ENCODE measurements around the gene MLPH.

The MLPH gene

DNA sequence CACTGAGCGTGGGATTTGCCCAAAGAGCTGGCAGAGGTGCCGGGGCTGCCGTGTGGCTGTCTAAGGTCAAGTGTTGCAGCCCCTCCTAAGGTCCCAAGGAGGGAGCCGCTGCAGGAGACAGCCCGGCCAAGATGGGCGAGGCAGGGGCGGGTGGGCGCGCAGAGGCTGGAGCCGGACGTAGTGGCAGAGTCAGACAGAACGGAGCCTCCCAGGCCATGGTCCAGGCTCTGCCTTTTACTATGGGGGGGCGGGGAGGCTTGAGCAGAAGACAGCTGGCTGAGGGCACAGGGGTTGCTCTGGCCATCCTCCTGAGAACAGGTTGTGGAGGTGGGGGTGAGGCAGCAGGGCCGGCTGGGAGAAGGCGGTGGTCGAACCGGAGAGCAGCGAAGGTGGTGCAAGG, 51.9 kb downstream of the MLPH start:
- no peak for TF ChIP-seq GATA2 (IDR thresholded peaks at IDR 0.05; ENCODE audit: low read depth, low read length)
- TF ChIP-seq GATA3 (IDR thresholded peaks at IDR 0.05; ENCODE audit: low read depth, low read length), result no peak

DNA sequence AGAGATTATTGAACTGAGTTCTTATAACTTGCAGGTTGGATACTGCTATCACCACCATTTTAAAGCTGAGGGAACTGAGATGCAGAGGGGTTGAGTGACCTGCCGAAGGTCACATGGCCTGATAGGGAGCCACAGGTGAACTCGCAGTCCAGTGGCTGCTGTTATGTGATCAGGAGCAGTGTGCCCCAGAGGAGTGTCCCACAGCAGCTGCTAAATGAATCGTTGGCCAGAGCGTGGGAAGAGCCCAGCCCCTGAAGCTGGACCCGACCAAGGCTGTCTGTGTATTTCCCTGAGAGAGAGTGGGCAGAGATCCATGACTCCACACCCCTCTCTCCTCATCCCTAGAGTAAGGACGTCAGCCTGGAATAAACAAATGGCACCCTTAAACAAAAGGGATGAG, 52.6 kb downstream of the MLPH start:
- no peak for TF ChIP-seq GATA2 (IDR thresholded peaks at IDR 0.05; ENCODE audit: low read depth, low read length)
- no peak for TF ChIP-seq GATA3 (IDR thresholded peaks at IDR 0.05; ENCODE audit: low read depth, low read length)

DNA sequence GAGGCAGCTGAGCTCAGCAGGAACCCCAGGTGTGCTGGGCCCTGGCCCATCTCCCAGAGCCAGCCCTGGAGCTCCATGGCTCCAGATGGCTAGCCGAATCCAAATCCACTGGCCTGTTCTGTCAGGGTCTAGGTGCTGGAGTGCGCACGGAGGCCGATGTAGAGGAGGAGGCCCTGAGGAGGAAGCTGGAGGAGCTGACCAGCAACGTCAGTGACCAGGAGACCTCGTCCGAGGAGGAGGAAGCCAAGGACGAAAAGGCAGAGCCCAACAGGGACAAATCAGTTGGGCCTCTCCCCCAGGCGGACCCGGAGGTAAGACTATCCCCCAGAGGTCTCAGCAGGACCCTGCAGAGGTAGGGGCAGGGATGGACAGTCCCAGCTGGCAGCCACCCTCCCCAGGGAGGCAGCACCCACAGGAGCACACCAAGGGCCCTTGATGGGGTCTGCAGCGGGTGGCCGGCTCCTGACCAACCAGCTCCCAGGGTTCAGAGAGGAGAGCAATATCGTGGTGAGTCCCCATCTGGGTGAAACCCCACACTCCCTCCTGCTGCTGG, 53.2 kb downstream of the MLPH start:
- no peak for TF ChIP-seq GATA2 (IDR thresholded peaks at IDR 0.05; ENCODE audit: low read depth, low read length)
- no peak for TF ChIP-seq GATA3 (IDR thresholded peaks at IDR 0.05; ENCODE audit: low read depth, low read length)

DNA sequence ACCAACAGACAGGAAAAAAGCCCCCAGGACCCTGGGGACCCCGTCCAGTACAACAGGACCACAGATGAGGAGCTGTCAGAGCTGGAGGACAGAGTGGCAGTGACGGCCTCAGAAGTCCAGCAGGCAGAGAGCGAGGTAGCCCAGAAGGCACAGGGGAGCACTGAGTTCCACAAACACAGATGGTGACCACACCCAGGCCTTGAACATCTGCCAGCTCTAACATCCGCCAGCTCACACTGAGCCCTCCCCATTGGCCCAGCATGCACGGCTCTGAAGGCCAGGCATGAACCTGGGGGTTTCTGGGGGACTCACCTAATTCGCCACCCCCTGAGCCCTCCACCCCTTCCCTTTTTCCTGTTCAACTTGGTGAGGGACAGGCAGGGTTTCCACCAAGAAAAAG, 53.8 kb downstream of the MLPH start:
- TF ChIP-seq GATA2 (IDR thresholded peaks at IDR 0.05; ENCODE audit: low read depth, low read length) (no peak), GATA3 (IDR thresholded peaks at IDR 0.05; ENCODE audit: low read depth, low read length) (no peak)

GRCh38 chr2:237541243-237541642, 54.2 kb downstream of the MLPH start:
- TF ChIP-seq GATA2 (IDR thresholded peaks at IDR 0.05; ENCODE audit: low read depth, low read length) (no peak), GATA3 (IDR thresholded peaks at IDR 0.05; ENCODE audit: low read depth, low read length) (no peak)

DNA sequence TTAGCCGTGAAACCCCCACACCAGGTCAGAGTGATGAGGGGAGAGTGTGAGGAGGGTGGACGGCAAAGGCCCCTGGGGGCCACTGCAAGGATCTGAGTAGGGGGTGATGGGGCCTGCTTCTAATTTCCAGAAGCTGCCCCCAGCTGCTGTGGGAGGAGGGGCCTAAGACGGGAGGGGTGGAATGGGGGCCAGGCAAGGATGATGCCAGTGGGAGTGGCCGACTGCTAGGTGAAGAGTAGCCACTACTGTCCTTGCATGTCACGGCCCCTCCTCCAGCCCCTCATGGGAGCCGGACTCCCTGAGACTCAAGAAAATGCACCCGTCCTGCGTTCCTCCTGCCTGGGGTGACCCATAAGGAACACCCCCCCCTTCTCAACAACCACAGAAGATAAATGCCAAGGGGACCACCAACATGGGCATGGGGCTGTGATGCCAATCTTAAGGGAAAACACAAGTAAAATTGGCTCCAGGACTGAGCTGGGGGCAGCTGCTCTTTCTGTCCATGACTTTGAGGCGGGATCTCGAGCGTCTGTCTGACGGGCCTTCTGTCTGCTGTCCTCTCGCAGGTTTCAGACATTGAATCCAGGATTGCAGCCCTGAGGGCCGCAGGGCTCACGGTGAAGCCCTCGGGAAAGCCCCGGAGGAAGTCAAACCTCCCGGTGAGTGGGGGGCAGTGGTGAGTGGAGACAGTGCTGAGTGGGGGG, 55.1 kb downstream of the MLPH start:
- TF ChIP-seq GATA3 (IDR thresholded peaks at IDR 0.05; ENCODE audit: low read depth, low read length), result no peak
- no peak for TF ChIP-seq GATA2 (IDR thresholded peaks at IDR 0.05; ENCODE audit: low read depth, low read length)

DNA sequence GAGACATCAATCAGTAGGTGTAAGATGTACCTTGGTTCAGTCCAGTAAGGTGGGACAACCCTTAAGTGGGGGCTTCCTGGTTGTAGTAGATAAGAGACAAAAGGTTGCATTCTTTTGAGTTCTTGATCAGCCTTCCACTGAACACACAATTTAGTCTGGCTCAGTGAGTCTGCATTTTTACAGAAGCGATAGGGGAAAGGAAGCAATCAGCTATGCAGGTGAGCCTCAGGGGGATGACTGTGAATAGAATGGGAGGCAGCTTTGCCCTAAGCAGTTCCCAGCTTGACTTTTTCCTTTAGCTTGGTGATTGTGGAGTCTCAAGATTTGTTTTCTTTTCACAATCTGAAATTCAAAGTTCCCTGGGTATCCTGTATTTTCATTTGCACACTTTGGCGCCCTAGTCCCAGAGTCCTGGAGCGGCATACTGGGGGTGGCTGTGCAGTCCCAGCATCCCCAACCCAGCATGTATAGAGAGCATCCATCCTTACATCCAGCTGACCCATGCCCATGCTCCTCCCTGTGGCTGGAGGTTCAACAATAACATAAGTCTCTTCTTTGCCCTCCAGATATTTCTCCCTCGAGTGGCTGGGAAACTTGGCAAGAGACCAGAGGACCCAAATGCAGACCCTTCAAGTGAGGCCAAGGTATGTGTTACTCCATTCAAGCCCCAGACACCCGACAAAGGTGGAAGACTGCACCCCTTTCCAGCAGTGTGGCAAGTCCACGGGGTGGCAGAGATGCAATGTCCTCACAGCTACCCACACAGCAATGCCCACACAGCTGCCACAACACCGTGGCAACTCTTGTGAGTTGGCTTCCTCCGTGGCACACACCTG, 59.2 kb downstream of the MLPH start:
- TF ChIP-seq GATA3 (IDR thresholded peaks at IDR 0.05; ENCODE audit: low read depth, low read length), result no peak
- no peak for TF ChIP-seq GATA2 (IDR thresholded peaks at IDR 0.05; ENCODE audit: low read depth, low read length)

- no peak for TF ChIP-seq GATA3 (IDR thresholded peaks at IDR 0.05; ENCODE audit: low read depth, low read length)
- no peak for TF ChIP-seq GATA2 (IDR thresholded peaks at IDR 0.05; ENCODE audit: low read depth, low read length)
Measured at GRCh38 chr2:237546876-237547395, 59.9 kb downstream of the MLPH start.

DNA sequence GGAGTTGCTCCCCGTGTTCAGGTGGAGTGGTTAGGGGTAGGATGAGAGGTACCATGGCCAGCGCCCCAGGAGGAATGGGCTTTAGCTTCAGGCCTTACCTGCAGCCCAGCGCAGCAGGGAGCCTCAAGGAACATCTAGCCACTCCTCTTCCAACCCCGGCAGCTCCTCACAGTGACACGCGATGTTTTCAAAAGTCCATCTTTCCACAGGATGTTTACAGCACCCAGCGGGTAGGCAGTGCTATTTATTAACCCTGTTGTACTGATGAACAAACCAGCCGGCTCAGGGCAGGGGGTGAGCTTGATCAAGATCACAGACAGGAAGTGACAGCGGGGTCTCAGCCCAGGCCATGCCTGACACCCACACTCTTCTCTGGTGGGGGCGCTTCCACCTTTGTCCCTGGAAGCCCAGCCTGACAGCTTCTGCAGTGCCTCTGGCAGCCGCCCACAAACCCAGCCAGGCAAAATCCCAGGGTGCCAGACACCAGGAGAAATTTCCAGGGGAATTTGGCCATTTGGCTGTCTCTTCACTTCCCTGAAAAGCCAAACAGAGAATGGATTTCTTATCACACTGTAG, 60.9 kb downstream of the MLPH start:
- no peak for TF ChIP-seq GATA3 (IDR thresholded peaks at IDR 0.05; ENCODE audit: low read depth, low read length)
- no peak for TF ChIP-seq GATA2 (IDR thresholded peaks at IDR 0.05; ENCODE audit: low read depth, low read length)

- TF ChIP-seq GATA3 (IDR thresholded peaks at IDR 0.05; ENCODE audit: low read depth, low read length) (no peak), GATA2 (IDR thresholded peaks at IDR 0.05; ENCODE audit: low read depth, low read length) (no peak)
Measured at GRCh38 chr2:237549216-237549615, 62.2 kb downstream of the MLPH start.

- no peak for TF ChIP-seq GATA2 (IDR thresholded peaks at IDR 0.05; ENCODE audit: low read depth, low read length)
- TF ChIP-seq GATA3 (IDR thresholded peaks at IDR 0.05; ENCODE audit: low read depth, low read length), result no peak
Measured at GRCh38 chr2:237549643-237550415, 62.8 kb downstream of the MLPH start.

DNA sequence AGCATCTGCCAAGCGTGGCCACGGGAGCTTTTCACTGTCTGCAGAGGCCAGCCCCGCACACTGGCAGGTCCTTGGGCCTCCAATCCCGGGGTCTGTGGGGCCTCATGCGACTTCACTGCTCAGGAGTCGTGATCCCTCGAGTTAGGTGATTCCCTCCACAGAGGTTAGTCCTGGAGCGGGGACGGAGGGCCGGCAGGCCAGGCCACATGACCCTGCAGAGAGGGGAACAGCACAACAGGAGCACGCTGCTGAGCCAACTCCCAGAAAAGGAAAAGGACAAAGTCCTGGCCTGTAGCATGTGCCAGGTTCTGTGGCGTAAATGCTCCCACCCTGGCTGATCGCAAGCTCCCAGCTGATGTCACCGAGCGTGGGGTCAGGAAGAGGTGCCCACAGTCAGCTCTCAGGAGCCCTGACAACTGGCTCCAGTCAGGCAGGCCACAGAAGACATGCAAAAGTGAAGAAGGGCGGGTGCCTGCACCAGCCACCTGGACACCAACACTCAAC, 64.1 kb downstream of the MLPH start:
- no peak for TF ChIP-seq GATA2 (IDR thresholded peaks at IDR 0.05; ENCODE audit: low read depth, low read length)
- no peak for TF ChIP-seq GATA3 (IDR thresholded peaks at IDR 0.05; ENCODE audit: low read depth, low read length)

DNA sequence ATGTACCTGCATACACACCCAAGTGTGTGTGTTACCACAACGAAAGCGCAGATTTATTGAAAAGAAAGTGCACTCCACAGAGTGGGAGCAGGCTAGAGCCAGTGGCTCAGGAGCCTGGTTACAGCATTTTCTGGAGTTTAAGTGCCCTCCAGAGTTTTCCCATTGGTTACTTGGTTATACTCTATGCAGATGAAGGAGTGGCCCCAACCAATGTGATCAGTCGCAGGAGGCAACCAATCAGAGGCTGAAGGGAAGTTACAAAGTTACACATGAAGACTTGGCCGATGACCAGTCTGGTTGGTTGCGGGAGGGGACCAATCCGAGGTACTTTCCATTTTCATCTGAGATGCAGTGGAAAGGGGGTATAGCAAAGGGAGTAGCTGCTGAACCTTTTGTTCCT, 65.9 kb downstream of the MLPH start:
- TF ChIP-seq GATA2 (IDR thresholded peaks at IDR 0.05; ENCODE audit: low read depth, low read length), result no peak
- TF ChIP-seq GATA3 (IDR thresholded peaks at IDR 0.05; ENCODE audit: low read depth, low read length), result no peak
